ENCODE results near the gene ARHGAP22. TPM values are rescaled to one million over a fixed set of nuclear protein-coding genes. Genes with fewer than 3 reads are reported as not detected.

ARHGAP22 gene
- total and polyA plus RNA-seq, 3 experiments from 2014 or later = not detected

GRCh38 chr10:48450741-48451466 is 154.0 kb downstream of the ARHGAP22 start:
- Histone ChIP-seq H3K27me3 (ENCODE audit: insufficient read depth, low read length, poor library complexity, severe bottlenecking) (no peaks in the 10 kb centered on the region), H3K4me3 (ENCODE audit: low read length) (no peak overlapping the region), H3K4me1 (ENCODE audit: insufficient read depth, low read length) (no peaks in the 10 kb centered on the region), H3K9me3 (ENCODE audit: low read length) (no peaks in the 10 kb centered on the region), H3K27ac (ENCODE audit: low read depth, low read length) (no peak overlapping the region), H3K36me3 (ENCODE audit: insufficient read depth, low read length) (no peaks in the 10 kb centered on the region)
- no peaks in the 10 kb centered on the region for H3K9me3 Mint-ChIP-seq
- no peak overlapping the region for H3K27ac Mint-ChIP-seq
- no peak overlapping the region for H3K4me3 Mint-ChIP-seq
- no peaks in the 10 kb centered on the region for H3K4me1 Mint-ChIP-seq
- no peak for DNase-seq
- POLR2A ChIA-PET = no interaction called here
- H3K27me3 Mint-ChIP-seq = peaks cover 8 to 13% of the 10 kb centered on the region in 2 donors
- CTCF ChIA-PET = no interaction called here
- H3K36me3 Mint-ChIP-seq = no peaks in the 10 kb centered on the region

GRCh38 chr10:48450233-48450740 is 154.6 kb downstream of the ARHGAP22 start:
- no peaks in the 10 kb centered on the region for H3K4me1 Mint-ChIP-seq
- H3K4me3 Mint-ChIP-seq = no peak overlapping the region
- no peak overlapping the region for H3K4me3 ChIP-seq (ENCODE audit: low read length)
- H3K27ac ChIP-seq (ENCODE audit: low read depth, low read length) = no peak overlapping the region
- no peaks in the 10 kb centered on the region for H3K4me1 ChIP-seq (ENCODE audit: insufficient read depth, low read length)
- no peaks in the 10 kb centered on the region for H3K27me3 ChIP-seq (ENCODE audit: insufficient read depth, low read length, poor library complexity, severe bottlenecking)
- ChIA-PET POLR2A (no interaction called here), CTCF (no interaction called here)
- H3K27ac Mint-ChIP-seq = no peak overlapping the region
- peaks cover 8 to 13% of the 10 kb centered on the region in 2 donors for H3K27me3 Mint-ChIP-seq
- no peaks in the 10 kb centered on the region for H3K9me3 Mint-ChIP-seq
- no peaks in the 10 kb centered on the region for H3K36me3 Mint-ChIP-seq
- no peaks in the 10 kb centered on the region for H3K9me3 ChIP-seq (ENCODE audit: low read length)
- H3K36me3 ChIP-seq (ENCODE audit: insufficient read depth, low read length) = no peaks in the 10 kb centered on the region
- no peak for DNase-seq

DNA sequence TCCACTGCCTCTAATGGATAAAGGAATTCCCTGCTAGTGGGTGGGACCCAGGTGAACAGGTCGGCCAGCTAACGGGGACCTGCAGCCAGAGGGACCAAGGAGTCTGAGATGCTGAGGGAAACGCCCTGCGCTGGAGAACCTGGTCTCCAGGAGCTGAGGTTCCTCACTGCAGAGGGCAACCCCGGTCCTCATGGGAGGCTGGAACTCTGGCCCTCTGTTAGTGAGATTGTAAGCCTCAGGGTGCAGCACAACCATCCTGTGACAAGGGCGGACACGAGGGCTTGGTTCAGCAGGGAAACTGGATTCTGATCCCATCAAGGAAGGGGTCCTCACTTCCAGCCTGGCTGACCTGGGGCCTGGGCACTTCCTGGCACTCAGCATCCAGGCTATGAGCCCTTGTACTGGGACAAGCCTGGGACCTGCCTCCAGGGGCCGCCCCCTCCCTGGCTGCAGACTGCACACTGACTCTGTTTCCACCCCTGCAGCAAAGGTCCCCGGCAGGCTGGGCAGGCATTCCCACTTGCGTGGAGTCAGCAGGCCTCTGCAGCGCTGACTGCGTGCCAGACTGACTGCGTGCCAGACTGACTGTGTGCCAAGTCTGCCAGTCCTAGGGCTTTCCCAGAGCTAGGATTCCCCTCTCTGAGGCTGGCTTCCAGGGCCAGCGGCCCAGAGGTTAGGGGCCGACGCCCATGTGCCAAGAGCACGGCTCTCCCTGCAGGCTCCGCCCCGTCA is 155.2 kb downstream of the ARHGAP22 start:
- H3K4me1 Mint-ChIP-seq = no peaks in the 10 kb centered on the region
- H3K36me3 Mint-ChIP-seq = no peaks in the 10 kb centered on the region
- POLR2A ChIA-PET = no interaction called here
- Histone ChIP-seq H3K36me3 (ENCODE audit: insufficient read depth, low read length) (no peaks in the 10 kb centered on the region), H3K9me3 (ENCODE audit: low read length) (no peaks in the 10 kb centered on the region), H3K4me3 (ENCODE audit: low read length) (no peak overlapping the region), H3K27me3 (ENCODE audit: insufficient read depth, low read length, poor library complexity, severe bottlenecking) (no peaks in the 10 kb centered on the region), H3K4me1 (ENCODE audit: insufficient read depth, low read length) (no peaks in the 10 kb centered on the region), H3K27ac (ENCODE audit: low read depth, low read length) (no peak overlapping the region)
- H3K4me3 Mint-ChIP-seq = no peak overlapping the region
- no peaks in the 10 kb centered on the region for H3K9me3 Mint-ChIP-seq
- CTCF ChIA-PET = interaction anchor here (1.1 kb wide), 1 partner anchor 9 kb away, joined by 4 read pairs; no protein-coding TSS in a partner anchor
- peaks cover 8 to 13% of the 10 kb centered on the region in 2 donors for H3K27me3 Mint-ChIP-seq
- no peak for DNase-seq
- no peak overlapping the region for H3K27ac Mint-ChIP-seq

- Mint-ChIP-seq H3K4me3 (no peak overlapping the region), H3K36me3 (no peaks in the 10 kb centered on the region), H3K27ac (peak overlapping the region in 1 of 8 donors; percentile 33), H3K27me3 (peaks cover 8 to 13% of the 10 kb centered on the region in 2 donors), H3K4me1 (no peaks in the 10 kb centered on the region), H3K9me3 (no peaks in the 10 kb centered on the region)
- POLR2A ChIA-PET = no interaction called here
- CTCF ChIA-PET = interaction anchor here (1.1 kb wide), 1 partner anchor 10 kb away, joined by 4 read pairs; no protein-coding TSS in a partner anchor
- no peaks in the 10 kb centered on the region for H3K27me3 ChIP-seq (ENCODE audit: insufficient read depth, low read length, poor library complexity, severe bottlenecking)
- no peak for DNase-seq
- no peaks in the 10 kb centered on the region for H3K4me1 ChIP-seq (ENCODE audit: insufficient read depth, low read length)
- no peaks in the 10 kb centered on the region for H3K36me3 ChIP-seq (ENCODE audit: insufficient read depth, low read length)
- no peak overlapping the region for H3K4me3 ChIP-seq (ENCODE audit: low read length)
- no peak overlapping the region for H3K27ac ChIP-seq (ENCODE audit: low read depth, low read length)
- H3K9me3 ChIP-seq (ENCODE audit: low read length) = no peaks in the 10 kb centered on the region
Measured at GRCh38 chr10:48448796-48449195, 156.1 kb downstream of the ARHGAP22 start.

- no peaks in the 10 kb centered on the region for H3K4me1 ChIP-seq (ENCODE audit: insufficient read depth, low read length)
- H3K4me3 Mint-ChIP-seq = peak overlapping the region in 1 of 7 donors; percentile 65
- no peaks in the 10 kb centered on the region for H3K9me3 ChIP-seq (ENCODE audit: low read length)
- CTCF ChIA-PET = no interaction called here
- H3K27me3 Mint-ChIP-seq = peaks cover 8 to 13% of the 10 kb centered on the region in 2 donors
- H3K9me3 Mint-ChIP-seq = no peaks in the 10 kb centered on the region
- no peak overlapping the region for H3K27ac ChIP-seq (ENCODE audit: low read depth, low read length)
- POLR2A ChIA-PET = no interaction called here
- H3K36me3 ChIP-seq (ENCODE audit: insufficient read depth, low read length) = no peaks in the 10 kb centered on the region
- no peaks in the 10 kb centered on the region for H3K27me3 ChIP-seq (ENCODE audit: insufficient read depth, low read length, poor library complexity, severe bottlenecking)
- no peak overlapping the region for H3K4me3 ChIP-seq (ENCODE audit: low read length)
- H3K27ac Mint-ChIP-seq = peak overlapping the region in 2 of 8 donors; percentile 4 to 24
- no peaks in the 10 kb centered on the region for H3K4me1 Mint-ChIP-seq
- DNase-seq = no peak
- H3K36me3 Mint-ChIP-seq = no peaks in the 10 kb centered on the region
Measured at GRCh38 chr10:48447356-48448215, 157.3 kb downstream of the ARHGAP22 start.

DNA sequence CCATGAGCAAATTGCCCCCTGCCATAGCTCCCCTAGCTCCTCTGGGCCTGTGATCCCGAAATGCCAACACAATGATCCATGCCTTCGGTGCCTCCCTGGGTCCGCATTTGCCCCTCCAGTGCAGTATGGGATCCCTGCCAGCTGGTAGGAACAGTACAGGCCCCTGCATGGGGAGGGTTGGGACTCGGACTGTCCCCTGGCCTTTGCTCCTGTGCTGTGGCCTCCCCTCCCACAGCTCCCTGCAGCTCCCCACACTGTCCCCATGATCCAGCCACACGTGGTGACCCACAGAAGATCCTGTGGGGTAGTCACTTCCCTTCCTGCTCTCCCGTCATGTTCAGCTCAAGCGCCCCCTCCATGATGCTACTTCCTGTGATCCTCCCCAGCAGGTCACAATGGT is 158.1 kb downstream of the ARHGAP22 start:
- no peak overlapping the region for H3K27ac ChIP-seq (ENCODE audit: low read depth, low read length)
- ChIA-PET POLR2A (no interaction called here), CTCF (no interaction called here)
- H3K4me3 ChIP-seq (ENCODE audit: low read length) = no peak overlapping the region
- Mint-ChIP-seq H3K36me3 (no peaks in the 10 kb centered on the region), H3K9me3 (no peaks in the 10 kb centered on the region), H3K4me1 (no peaks in the 10 kb centered on the region), H3K27ac (no peak overlapping the region), H3K27me3 (peaks cover 8 to 13% of the 10 kb centered on the region in 2 donors), H3K4me3 (no peak overlapping the region)
- DNase-seq = no peak
- no peaks in the 10 kb centered on the region for H3K4me1 ChIP-seq (ENCODE audit: insufficient read depth, low read length)
- H3K9me3 ChIP-seq (ENCODE audit: low read length) = no peaks in the 10 kb centered on the region
- no peaks in the 10 kb centered on the region for H3K27me3 ChIP-seq (ENCODE audit: insufficient read depth, low read length, poor library complexity, severe bottlenecking)
- no peaks in the 10 kb centered on the region for H3K36me3 ChIP-seq (ENCODE audit: insufficient read depth, low read length)

- Histone ChIP-seq H3K4me3 (ENCODE audit: low read length) (no peak overlapping the region), H3K36me3 (ENCODE audit: insufficient read depth, low read length) (no peaks in the 10 kb centered on the region), H3K4me1 (ENCODE audit: insufficient read depth, low read length) (no peaks in the 10 kb centered on the region), H3K9me3 (ENCODE audit: low read length) (no peaks in the 10 kb centered on the region), H3K27me3 (ENCODE audit: insufficient read depth, low read length, poor library complexity, severe bottlenecking) (no peaks in the 10 kb centered on the region), H3K27ac (ENCODE audit: low read depth, low read length) (no peak overlapping the region)
- ChIA-PET POLR2A (no interaction called here), CTCF (interaction anchor here (1.7 kb wide), 1 partner anchor 12 kb away, joined by 4 read pairs; no protein-coding TSS in a partner anchor)
- Mint-ChIP-seq H3K27me3 (peaks cover 8 to 13% of the 10 kb centered on the region in 2 donors), H3K4me3 (no peak overlapping the region), H3K27ac (no peak overlapping the region), H3K36me3 (no peaks in the 10 kb centered on the region), H3K9me3 (no peaks in the 10 kb centered on the region), H3K4me1 (no peaks in the 10 kb centered on the region)
- DNase-seq = no peak
Measured at GRCh38 chr10:48445932-48446331, 158.9 kb downstream of the ARHGAP22 start.
